GM18861 (cell line): Measurements from ENCODE around the gene SMARCD3.

Experiments used
- ATAC-seq: cut with Tn5 transposase; IDR thresholded peaks from one replicate; pipeline ENCODE4 v1.9.1; 2021; ENCODE audit not compliant: unreplicated experiment

SMARCD3 gene

GRCh38 chr7:151250181-151251132, 2.0 kb upstream of the SMARCD3 start:
- no peak for ATAC-seq

DNA sequence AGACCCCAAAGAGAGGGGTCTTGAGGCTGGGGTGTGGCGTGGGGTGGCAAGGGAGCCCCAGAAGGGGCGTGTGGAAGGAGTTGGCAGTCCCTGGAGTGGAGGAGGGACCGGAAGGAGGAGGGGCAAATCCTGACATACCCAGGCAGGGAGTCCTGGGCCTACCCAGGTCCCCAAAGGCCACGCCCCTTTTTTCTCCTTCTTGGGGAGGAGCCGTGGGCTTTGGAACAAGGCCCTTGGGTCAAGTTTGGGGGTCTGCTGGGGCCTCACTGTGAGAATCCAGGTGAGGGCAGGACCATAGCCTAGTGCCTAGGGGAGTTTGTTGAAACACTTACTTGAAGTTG, 1.2 kb upstream of the SMARCD3 start:
- ATAC-seq, result no peak

GRCh38 chr7:151249034-151249731, 689 bp upstream of the SMARCD3 start:
- ATAC-seq, result no peak

DNA sequence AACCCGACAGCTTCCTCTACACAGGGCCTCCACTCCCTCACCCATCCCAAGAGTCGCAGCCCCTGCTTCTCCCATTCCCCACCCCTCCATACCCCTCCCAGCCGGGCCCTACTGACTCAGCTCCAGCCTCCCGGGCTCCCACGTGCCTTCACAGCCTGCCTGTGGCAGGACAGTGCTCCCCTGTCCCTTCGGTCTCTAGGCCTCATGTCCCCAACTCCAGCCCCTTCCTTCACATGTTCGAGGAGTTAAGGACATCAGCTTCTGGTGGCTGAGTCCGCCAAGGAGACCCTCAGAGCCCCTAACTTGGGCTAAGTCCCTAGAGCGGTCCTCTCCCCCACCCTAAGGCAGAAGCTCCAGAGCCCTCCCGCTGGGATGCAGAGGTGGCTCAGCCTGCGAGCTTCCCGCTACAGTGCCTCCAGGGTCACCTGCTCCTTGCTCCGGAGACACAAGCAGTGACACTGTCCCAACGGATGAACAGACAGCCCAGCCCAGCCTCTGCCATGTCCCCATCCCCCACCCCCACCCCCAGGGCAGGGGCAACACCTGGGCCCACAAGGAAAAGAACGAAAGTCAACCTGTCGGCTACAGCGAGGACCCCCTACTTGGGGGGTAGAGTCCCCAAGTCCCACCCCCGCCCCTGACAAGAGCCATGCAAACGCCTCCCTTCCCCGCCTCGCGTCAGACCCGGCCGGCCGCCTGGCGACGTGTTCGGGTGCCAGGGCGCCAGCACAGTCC, 716 bp downstream of the SMARCD3 start:
- no peak for ATAC-seq

GRCh38 chr7:151246851-151247580, 1.5 kb downstream of the SMARCD3 start:
- ATAC-seq, result no peak

DNA sequence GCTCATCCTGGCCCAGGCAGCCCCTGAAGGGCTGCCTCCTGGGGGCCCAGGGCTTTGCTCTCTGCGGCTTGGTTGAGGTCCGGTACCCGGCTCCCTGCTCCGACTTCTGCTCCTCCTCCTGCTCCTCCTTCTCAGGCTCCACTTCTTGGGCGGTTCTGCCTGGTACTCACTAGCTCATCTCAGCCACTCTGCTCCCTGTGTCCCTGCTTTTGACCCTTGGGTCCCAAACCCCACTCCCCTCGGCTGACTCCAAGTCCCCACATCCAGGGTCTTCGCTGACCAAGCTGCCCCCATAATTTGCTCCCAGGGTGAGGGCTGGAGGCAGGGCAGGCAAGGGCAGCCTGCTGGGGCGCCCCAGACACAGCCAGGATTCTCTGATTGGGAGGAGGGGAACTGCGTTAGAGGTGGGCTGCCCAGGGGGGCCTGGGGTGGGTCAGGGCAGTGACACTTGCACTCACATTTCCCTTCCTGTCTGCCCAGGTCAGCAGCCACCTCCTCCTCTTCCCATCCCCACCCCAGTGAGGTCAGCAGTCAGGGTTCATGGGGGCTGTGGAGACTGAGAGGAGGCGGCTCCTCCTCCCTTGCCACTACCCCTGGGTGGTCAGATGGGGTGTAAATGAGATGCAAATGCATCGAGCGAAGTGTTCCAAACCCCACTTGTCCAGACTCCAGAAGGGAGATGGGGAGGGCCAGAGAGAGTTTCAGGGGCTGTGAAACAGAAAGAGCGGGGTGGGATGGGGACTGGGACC, 2.2 kb downstream of the SMARCD3 start:
- no peak for ATAC-seq

DNA sequence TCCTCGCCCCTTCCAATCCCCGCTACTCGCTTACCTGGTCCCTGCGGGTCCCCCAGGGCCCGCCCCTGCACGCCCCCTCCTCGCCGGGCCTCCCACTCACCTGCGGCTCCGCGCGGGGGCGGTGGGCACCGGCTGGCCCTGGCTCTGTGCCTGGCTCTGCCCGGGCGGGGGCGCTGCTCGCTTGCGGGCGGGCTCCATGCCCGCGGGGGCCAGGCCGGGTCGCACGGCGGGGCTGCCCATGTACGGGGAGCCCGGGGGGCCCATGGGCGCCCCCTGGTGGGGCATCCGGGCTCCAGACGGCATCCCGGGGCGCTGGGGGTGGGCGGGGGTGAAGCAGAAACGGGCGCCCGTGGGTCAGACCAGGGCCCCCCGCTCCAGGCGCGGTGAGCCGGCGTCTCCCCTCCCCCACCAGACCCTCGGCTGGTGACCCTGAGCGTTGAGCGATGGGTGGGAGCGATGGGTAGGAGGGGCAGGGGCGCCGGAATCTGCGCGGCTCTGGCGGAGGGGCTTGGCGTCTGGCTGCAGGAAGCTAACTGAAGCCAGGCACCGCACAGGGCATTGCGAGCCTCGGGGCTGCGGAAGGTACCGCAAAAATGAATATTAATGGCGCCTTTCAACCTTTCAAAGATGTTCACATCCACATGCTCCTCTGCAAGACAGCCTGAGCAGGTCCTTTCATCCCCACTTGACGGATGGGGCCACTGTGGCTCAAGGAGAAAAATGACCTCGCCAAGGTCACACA, 3.0 kb downstream of the SMARCD3 start:
- ATAC-seq, result no peak

DNA sequence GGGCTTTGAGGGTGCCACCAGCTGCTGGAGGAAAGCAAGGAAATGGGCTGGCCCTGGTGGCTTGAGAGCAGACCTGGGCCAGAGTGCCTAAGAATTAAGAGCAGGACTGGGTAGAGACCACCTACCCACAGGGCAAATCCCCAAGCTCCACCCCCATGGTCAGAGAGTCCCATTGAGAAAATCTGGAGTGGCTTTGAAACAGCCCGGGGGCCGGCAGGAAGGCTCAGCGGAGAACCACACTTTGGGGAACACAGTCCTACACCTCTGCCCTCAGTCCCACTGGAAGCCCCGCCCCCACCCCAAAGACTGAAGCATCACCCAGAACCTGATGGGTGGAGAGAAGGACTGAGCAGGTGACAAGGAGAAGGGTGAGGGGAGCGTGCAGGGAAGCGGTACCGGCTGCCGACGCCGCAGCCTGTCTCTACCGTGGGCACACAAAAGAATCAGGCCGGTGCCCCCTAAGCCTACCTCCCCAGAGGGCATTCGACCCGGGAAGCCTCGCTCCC, 3.6 kb downstream of the SMARCD3 start:
- ATAC-seq, result no peak

- ATAC-seq, result no peak
Observed at GRCh38 chr7:151244196-151244840, 4.2 kb downstream of the SMARCD3 start.

DNA sequence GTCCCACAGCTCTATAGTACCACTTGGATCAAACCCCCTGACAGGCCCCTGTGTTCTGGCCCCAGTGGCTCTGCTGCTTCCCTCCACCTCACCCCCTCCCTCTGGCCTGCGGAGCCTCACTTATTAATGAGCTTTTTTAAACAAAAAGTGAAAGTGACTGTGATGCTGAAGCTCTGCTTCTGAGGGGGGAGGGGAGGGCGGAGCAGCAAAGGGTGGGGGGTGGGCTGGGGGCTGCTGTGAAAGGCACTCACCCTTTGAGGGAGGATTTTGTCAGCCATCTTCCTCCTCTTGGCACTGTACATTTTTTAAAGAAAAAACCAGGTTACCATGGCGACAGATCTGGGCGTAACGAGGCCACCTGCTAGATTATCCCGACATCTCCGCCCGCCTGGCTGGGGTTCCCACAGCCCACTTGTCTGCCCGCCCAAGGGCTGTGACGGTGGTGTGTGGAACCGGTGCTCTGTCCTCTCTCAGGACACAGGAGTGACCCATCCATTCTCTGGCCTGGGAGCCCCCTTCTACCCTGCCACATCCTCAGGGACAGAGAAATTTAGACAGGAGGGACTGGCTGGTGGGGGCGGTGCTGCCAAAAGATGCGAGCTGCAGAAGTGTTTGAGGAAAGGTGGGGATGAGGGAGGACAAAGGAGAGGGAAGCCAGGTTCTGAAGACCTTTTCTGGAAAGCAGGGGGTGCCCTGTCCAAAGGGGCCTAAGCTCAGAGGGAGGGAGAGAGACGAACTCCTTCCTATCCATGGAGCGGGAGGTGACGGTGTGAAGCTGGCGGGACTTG, 4.9 kb downstream of the SMARCD3 start:
- ATAC-seq, result no peak

- ATAC-seq, result no peak
Observed at GRCh38 chr7:151243045-151243349, 5.5 kb downstream of the SMARCD3 start.

DNA sequence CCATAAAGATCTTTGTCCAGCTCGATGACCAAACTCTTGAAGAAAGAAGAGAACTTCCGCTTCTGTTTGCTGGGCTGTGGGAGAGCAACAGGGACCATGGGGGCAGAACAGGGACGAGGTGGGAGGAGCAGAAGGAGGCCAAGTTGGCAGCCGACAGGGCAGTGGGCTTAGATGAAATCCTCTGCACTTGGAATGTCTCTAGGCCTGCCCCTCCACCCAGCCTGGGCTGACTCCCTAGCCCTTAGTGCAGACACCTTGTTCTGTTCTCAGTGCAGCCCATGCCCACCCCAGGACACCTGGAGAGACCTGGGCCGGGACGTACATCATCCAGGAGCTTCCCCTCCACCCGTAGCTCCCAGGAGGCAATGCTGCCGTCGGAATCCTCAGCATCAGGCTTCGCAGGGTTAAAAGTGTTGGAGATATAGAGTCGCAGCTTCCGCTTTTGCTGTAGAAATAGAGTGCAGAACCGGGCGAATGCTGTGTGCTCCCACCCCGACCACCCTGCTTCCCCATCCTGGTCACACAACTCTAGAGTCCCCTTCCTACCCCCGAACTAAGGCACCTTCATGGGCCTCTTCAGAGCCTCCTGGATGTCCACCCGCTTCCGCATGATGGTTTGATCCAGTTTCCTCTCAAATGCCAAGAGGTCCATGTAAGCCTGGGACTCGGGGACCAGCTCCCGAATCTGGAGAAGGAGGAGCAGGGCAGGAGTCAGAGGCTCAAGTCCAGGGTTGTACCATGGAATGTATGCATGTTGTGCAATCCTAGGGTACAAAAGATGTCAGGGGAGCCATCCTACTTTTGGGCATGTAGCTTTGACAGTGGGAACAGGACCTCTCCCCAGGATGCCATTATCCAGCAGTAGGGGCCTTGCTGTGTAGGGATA, 6.1 kb downstream of the SMARCD3 start:
- no peak for ATAC-seq

- ATAC-seq, result no peak
Observed at GRCh38 chr7:151241755-151242096, 6.8 kb downstream of the SMARCD3 start.

DNA sequence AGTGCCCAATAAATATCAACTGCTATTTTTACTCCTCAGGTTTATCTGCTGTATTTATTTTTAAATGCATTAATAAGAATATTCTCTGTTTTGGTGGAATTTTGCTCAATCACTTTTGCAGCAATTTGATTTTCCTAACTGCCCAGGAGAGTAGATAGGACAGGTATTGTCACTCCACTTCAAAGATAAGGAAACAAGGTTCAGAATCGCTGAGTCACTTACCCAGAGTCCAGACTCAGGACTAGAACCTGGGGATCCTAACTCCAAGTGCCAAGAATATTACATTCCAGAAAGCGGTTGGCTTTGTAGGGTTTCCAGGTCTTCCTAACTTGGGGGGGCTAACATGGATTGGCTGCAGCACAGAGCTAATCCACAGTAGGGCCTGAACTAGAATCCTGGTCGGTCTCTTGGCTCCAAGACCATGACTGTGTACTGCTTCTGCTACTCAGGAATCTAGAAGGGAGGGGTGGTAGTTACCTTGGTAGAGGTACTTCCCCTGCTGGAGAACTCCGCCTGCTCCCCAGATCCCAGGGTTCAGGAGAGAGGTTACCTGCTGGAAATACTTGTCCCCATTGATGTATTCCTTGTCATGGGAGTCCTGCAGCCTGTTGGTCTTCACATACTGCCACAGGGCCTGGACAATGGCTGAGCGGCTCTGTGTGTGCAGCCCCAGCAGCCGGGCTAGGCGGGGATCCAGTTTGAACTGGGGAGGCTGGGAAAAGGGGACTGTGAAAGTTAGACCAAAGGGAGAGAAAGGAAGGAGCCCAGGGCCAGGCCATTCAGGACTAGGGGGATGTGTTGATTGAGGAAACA, 7.3 kb downstream of the SMARCD3 start:
- ATAC-seq, result no peak

DNA sequence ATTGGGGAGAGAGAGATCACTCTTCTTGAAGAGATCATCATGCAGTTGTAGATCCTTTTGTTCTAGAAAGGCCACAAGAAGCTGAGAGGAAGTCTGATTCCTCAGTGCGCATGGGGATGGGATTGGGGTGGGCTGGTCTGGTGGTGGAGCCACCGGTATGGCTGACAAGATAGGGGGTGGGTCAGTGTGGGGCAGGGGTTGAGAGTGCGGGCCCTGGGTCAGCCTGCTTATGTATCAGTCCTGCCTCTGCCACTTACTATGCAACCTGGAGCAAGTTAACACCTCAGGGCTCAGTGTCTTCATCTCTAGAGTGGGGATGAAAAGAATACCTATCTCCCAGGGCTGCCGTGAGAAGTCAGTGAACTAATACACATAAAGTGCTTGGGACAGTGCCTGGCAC, 8.0 kb downstream of the SMARCD3 start:
- ATAC-seq, result no peak

GRCh38 chr7:151239837-151240459, 8.5 kb downstream of the SMARCD3 start:
- ATAC-seq, result no peak
